ENCODE results near the gene CAMK2A.

The CAMK2A gene

DNA sequence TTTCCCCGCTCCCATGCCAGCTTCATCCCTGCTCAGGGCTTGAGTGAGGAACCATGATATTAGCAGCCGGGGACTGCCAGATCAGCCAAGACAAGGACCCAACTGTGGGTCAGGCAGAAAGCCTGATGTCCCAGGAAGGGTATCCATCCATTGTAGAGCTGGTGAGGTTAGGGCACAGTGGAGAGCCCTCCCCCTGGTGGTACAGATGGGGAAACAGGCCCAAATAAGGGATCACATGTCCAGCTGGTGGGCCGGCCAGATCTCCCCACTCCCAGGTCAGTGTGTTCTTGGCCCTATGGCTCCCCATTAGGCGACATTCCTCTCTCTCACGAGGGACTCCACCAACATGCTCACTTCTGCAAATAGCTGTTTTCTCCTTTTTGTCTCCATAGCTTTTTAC lies 114.0 kb downstream of the CAMK2A start:
- TF ChIP-seq, protein P1, sequence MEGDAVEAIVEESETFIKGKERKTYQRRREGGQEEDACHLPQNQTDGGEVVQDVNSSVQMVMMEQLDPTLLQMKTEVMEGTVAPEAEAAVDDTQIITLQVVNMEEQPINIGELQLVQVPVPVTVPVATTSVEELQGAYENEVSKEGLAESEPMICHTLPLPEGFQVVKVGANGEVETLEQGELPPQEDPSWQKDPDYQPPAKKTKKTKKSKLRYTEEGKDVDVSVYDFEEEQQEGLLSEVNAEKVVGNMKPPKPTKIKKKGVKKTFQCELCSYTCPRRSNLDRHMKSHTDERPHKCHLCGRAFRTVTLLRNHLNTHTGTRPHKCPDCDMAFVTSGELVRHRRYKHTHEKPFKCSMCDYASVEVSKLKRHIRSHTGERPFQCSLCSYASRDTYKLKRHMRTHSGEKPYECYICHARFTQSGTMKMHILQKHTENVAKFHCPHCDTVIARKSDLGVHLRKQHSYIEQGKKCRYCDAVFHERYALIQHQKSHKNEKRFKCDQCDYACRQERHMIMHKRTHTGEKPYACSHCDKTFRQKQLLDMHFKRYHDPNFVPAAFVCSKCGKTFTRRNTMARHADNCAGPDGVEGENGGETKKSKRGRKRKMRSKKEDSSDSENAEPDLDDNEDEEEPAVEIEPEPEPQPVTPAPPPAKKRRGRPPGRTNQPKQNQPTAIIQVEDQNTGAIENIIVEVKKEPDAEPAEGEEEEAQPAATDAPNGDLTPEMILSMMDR (IDR thresholded peaks at IDR 0.05; ENCODE audit: unreplicated experiment in 3 of 3) = peak; percentile 24 to 40 (median 31)
- H3K9me3 Mint-ChIP-seq = no peaks in the 10 kb centered on the region
- peaks cover 20% of the 10 kb centered on the region for H3K4me1 Mint-ChIP-seq

DNA sequence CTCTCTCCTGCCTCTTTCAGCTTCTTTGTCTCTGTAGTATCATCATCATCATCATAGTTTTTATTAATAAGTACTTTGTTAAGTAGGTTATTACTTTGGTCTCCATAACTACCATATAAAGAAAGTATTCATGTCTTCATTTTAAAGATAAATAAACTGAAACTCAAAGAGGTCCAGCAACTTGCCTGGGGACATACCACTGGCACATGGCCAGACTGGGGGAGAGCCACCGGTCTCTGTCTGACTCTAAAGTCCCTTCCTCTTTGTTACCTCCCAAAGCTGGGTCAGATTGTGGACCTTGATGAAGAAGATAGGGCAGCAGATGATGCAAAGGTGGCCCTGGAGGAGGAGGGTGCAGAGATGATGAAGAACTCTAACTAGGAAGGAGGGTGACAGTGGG lies 114.5 kb downstream of the CAMK2A start:
- no peak overlapping the region for H3K27ac Mint-ChIP-seq
- H3K4me1 Mint-ChIP-seq = peaks cover 18% of the 10 kb centered on the region
- H3K4me3 Mint-ChIP-seq = no peak overlapping the region
- TF ChIP-seq, protein P1 (IDR thresholded peaks at IDR 0.05; ENCODE audit: unreplicated experiment in 3 of 3) = no peak
- peaks cover 9% of the 10 kb centered on the region for H3K27me3 Mint-ChIP-seq (ENCODE audit: low read depth)
- H3K36me3 Mint-ChIP-seq (ENCODE audit: low read depth) = no peaks in the 10 kb centered on the region
- no peaks in the 10 kb centered on the region for H3K9me3 Mint-ChIP-seq

More for the DNA sequence above, 114.0 kb downstream of the CAMK2A start:
- Mint-ChIP-seq H3K4me3 (no peak overlapping the region), H3K27ac (peak overlapping the region in 2 of 3 experiments; percentile 9 to 43), H3K27me3 (ENCODE audit: low read depth) (peaks cover 9% of the 10 kb centered on the region), H3K36me3 (ENCODE audit: low read depth) (no peaks in the 10 kb centered on the region)

DNA sequence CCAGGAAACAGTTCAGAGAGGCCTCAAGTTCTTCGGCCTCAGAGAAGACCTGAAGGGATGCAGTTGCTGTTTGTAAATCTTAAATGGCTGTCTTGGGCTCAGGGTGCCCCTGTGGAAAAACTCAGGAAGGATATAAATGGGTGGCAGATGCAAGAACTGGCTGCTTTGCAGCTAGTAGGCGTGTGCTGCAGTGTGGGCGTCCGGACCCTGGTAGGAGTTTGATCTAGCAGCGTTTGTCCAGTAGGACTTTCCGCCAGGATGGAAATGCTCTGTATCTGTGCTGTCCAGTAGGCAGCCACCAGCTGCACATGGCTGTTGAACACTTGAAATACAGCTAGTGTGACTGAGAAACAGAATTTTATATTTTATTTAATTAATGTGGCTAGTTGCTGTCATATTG lies 115.3 kb downstream of the CAMK2A start:
- H3K27me3 Mint-ChIP-seq (ENCODE audit: low read depth) = peaks cover 9% of the 10 kb centered on the region
- TF ChIP-seq, protein P1 (IDR thresholded peaks at IDR 0.05; ENCODE audit: unreplicated experiment in 3 of 3) = no peak

DNA sequence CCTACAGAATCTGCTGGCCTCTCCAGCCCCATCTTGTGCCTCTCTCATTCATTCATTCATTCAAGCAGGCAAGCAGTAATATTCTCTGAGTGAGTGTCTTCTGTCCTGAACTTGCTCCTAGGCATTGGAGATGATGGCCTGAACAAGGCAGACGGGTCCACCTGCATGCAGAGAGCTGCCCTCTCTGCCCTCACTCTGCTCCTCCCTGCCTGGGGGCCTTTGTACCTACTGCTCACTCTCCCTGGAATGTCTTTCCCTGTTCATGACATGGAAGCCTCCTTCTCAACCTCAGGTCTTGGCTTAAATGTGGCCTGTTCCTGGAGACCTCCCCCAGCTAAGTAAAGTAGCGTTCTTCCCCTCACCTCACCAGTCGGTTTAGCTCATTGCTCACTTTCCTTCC lies 116.4 kb downstream of the CAMK2A start:
- no peaks in the 10 kb centered on the region for H3K9me3 Mint-ChIP-seq
- peaks cover 18% of the 10 kb centered on the region for H3K27me3 Mint-ChIP-seq (ENCODE audit: low read depth)
- TF ChIP-seq, protein P1 (IDR thresholded peaks at IDR 0.05; ENCODE audit: unreplicated experiment in 3 of 3) = no peak
- no peaks in the 10 kb centered on the region for H3K36me3 Mint-ChIP-seq (ENCODE audit: low read depth)
- no peak overlapping the region for H3K4me3 Mint-ChIP-seq
- peaks cover 26% of the 10 kb centered on the region for H3K4me1 Mint-ChIP-seq
- H3K27ac Mint-ChIP-seq = peak overlapping the region in 2 of 3 experiments; percentile 35 to 43

More for the DNA sequence above, 115.3 kb downstream of the CAMK2A start:
- Mint-ChIP-seq H3K4me3 (no peak overlapping the region), H3K9me3 (no peaks in the 10 kb centered on the region), H3K4me1 (peaks cover 18% of the 10 kb centered on the region), H3K36me3 (ENCODE audit: low read depth) (no peaks in the 10 kb centered on the region), H3K27ac (peak overlapping the region in 1 of 3 experiments; percentile 21)

DNA sequence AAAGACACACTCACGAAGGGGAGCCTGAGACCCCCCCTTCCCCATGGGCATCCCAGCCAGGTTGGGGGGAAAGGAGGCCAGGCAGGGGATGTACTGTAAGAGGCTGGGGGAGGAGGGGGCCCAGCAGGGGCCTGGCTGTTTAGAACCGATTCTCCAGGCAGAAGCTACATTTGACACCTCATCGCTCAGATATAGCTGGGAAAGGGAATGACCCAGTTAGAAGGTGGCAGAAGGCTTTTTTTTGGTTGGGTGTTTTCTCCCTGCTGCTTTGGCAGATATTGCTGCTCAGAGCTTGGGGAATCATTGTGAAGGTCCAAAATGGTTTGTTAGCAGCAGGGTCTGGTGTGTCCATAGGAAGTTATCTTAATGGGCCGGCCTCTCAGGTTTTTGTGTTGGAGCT lies 117.0 kb downstream of the CAMK2A start:
- no peak overlapping the region for H3K4me3 Mint-ChIP-seq

DNA sequence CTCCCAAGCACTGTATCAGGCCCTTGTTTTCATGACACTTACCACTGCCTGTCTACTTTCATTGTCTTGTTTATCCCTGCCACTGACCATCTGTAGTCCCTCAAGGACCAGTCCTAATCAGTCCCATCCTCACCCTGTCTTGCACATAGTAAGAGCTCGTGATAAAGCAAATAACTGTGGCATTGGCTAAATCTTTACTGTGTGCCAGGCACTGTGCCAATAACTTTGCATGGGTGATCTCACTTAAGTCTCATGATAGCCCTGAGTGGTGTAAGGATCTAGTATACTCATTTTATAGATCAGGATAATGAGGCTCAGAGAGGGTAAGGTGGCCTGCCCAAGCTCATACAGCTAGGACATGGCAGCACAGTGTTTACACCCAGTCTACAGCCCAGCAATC lies 117.4 kb downstream of the CAMK2A start:
- TF ChIP-seq, protein P1 (IDR thresholded peaks at IDR 0.05; ENCODE audit: unreplicated experiment in 3 of 3) = no peak
- H3K4me1 Mint-ChIP-seq = peaks cover 27% of the 10 kb centered on the region
- peaks cover 25% of the 10 kb centered on the region for H3K27me3 Mint-ChIP-seq (ENCODE audit: low read depth)
- H3K36me3 Mint-ChIP-seq (ENCODE audit: low read depth) = no peaks in the 10 kb centered on the region
- H3K9me3 Mint-ChIP-seq = no peaks in the 10 kb centered on the region
- H3K27ac Mint-ChIP-seq = peak overlapping the region in 2 of 3 experiments; percentile 0 to 40
- H3K4me3 Mint-ChIP-seq = no peak overlapping the region

More for the DNA sequence above, 117.0 kb downstream of the CAMK2A start:
- TF ChIP-seq, protein P1 (IDR thresholded peaks at IDR 0.05; ENCODE audit: unreplicated experiment in 3 of 3) = no peak
- Mint-ChIP-seq H3K4me1 (peaks cover 27% of the 10 kb centered on the region), H3K36me3 (ENCODE audit: low read depth) (no peaks in the 10 kb centered on the region), H3K27me3 (ENCODE audit: low read depth) (peaks cover 21% of the 10 kb centered on the region), H3K9me3 (no peaks in the 10 kb centered on the region), H3K27ac (peak overlapping the region in 2 of 3 experiments; percentile 0 to 40)

Measured in nephron (organoid).